IMR-90 (cell line): ENCODE measurements around the gene FOCAD. TPM values are rescaled to one million over a fixed set of nuclear protein-coding genes. Genes with fewer than 3 reads are reported as not detected.

Source experiments
- ATAC-seq: fragments of 200-7000 bp; cut with Tn5 transposase; 2 replicates; pipeline ENCODE4 v1.9.1; 2020; ENCODE audit warnings: low read depth, mild to moderate bottlenecking, moderate library complexity
- BruUV-seq: library from RNA; stranded (reverse); fragments of 400-500 nt; replicated peaks from 2 replicates; lab custom pipeline; 2021; lab: Mats Ljungman, UMichigan
- CTCF ChIA-PET: fragments of 300-600 bp; formaldehyde crosslinking; extraction: SDS; loops from one replicate; lab custom pipeline; 2021; ENCODE audit warnings: antibody characterized with exemption; lab: Yijun Ruan, JAX
- POLR2A ChIA-PET: fragments of 300-600 bp; sonication (Branson Sonifier 250); formaldehyde crosslinking; loops from one replicate; lab custom pipeline; 2022; ENCODE audit warnings: antibody characterized with exemption; ENCODE audit not compliant: unreplicated experiment; lab: Charles Lee
- DNase-seq: peaks from one replicate; pipeline ENCODE4 v3.0.0; 2013
- H2AFZ ChIP-seq: replicated peaks from 2 replicates; pipeline ENCODE3; 2013; ENCODE audit warnings: low read length, mild to moderate bottlenecking; ENCODE audit not compliant: poor library complexity
- H2AK5ac ChIP-seq: 2 replicates; pipeline ENCODE4 v1.6.1; 2013; ENCODE audit warnings: low read depth, low read length, inconsistent platforms
- H2AK9ac ChIP-seq: replicated peaks from 2 replicates; pipeline ENCODE3; 2013; ENCODE audit warnings: mild to moderate bottlenecking, low read depth, low read length, moderate library complexity; ENCODE audit not compliant: poor library complexity
- H2BK120ac ChIP-seq: 2 replicates; pipeline ENCODE4 v1.6.1; 2013; ENCODE audit warnings: low read depth, low read length, inconsistent platforms
- H2BK15ac ChIP-seq: 3 replicates; pipeline ENCODE4 v1.6.1; 2013; ENCODE audit warnings: low read depth, low read length, inconsistent platforms
- H2BK20ac ChIP-seq: 2 replicates; pipeline ENCODE4 v1.6.1; 2013; ENCODE audit warnings: low read depth, mild to moderate bottlenecking, inconsistent platforms, low read length, moderate library complexity
- H2BK5ac ChIP-seq: 2 replicates; pipeline ENCODE4 v1.6.1; 2013; ENCODE audit warnings: mild to moderate bottlenecking, low read depth, low read length, inconsistent platforms; ENCODE audit not compliant: poor library complexity, severe bottlenecking
- H3K14ac ChIP-seq: replicated peaks from 2 replicates; pipeline ENCODE4 v1.6.1; 2013; ENCODE audit warnings: low read depth, low read length, inconsistent platforms
- H3K18ac ChIP-seq: 2 replicates; pipeline ENCODE4 v1.6.1; 2013; ENCODE audit warnings: low read depth, low read length, control low read depth
- H3K23ac ChIP-seq: 2 replicates; pipeline ENCODE4 v1.6.1; 2013; ENCODE audit warnings: low read depth, low read length, inconsistent platforms
- H3K27ac ChIP-seq: 2 replicates; pipeline ENCODE4 v1.5.1; 2013; ENCODE audit warnings: mild to moderate bottlenecking, control low read depth, low read length; ENCODE audit not compliant: insufficient read depth
- H3K27me3 ChIP-seq: 2 replicates; pipeline ENCODE4 v1.6.1; 2013; ENCODE audit warnings: low read length; ENCODE audit not compliant: control insufficient read depth, insufficient read depth
- H3K36me3 ChIP-seq: 2 replicates; pipeline ENCODE4 v1.6.1; 2013; ENCODE audit warnings: low read length, mixed read lengths; ENCODE audit not compliant: control insufficient read depth, insufficient read depth
- H3K4ac ChIP-seq: 2 replicates; pipeline ENCODE4 v1.6.1; 2013; ENCODE audit warnings: low read depth, low read length, inconsistent platforms
- H3K4me1 ChIP-seq: 2 replicates; pipeline ENCODE4 v1.6.1; 2013; ENCODE audit warnings: low read length, mixed read lengths; ENCODE audit not compliant: control insufficient read depth, insufficient read depth
- H3K4me2 ChIP-seq: 2 replicates; pipeline ENCODE4 v1.6.1; 2013; ENCODE audit warnings: low read depth, mild to moderate bottlenecking, control low read depth, low read length, moderate library complexity
- H3K4me3 ChIP-seq: 2 replicates; pipeline ENCODE4 v1.5.1; 2013; ENCODE audit warnings: low read depth, mild to moderate bottlenecking, control low read depth, low read length, moderate library complexity; ENCODE audit not compliant: insufficient read depth
- H3K56ac ChIP-seq: 2 replicates; pipeline ENCODE4 v1.6.1; 2013; ENCODE audit warnings: low read length, inconsistent platforms; ENCODE audit not compliant: insufficient read depth; ENCODE audit errors: extremely low read depth
- H3K79me1 ChIP-seq, 2 experiments: 2 replicates each; pipeline ENCODE4 v1.6.1; 2013; ENCODE audit warnings: low read length in 2 of 2, inconsistent platforms in 1 of 2, low read depth in 1 of 2
- H3K9ac ChIP-seq: 2 replicates; pipeline ENCODE4 v1.6.1; 2013; ENCODE audit warnings: low read depth, low read length, control low read depth
- H3K9me1 ChIP-seq: 2 replicates; pipeline ENCODE4 v1.6.1; 2013; ENCODE audit warnings: low read length, inconsistent platforms; ENCODE audit not compliant: insufficient read depth
- H3K9me3 ChIP-seq: 2 replicates; pipeline ENCODE4 v1.6.1; 2013; ENCODE audit warnings: low read length; ENCODE audit not compliant: control insufficient read depth, insufficient read depth
- H4K20me1 ChIP-seq: 2 replicates; pipeline ENCODE4 v1.6.1; 2013; ENCODE audit warnings: low read length, inconsistent platforms; ENCODE audit not compliant: insufficient read depth
- H4K5ac ChIP-seq: 2 replicates; pipeline ENCODE4 v1.6.1; 2013; ENCODE audit warnings: mild to moderate bottlenecking, low read depth, low read length, control low read depth
- H4K8ac ChIP-seq, 2 experiments: 2 replicates each; pipeline ENCODE4 v1.6.1; 2013; ENCODE audit warnings: low read depth in 2 of 2, low read length in 2 of 2, control low read depth in 1 of 2, inconsistent platforms in 1 of 2
- H4K91ac ChIP-seq: 2 replicates; pipeline ENCODE4 v1.6.1; 2013; ENCODE audit warnings: low read depth, low read length, inconsistent platforms; ENCODE audit not compliant: insufficient read depth
- BHLHE40 ChIP-seq: fragments of 150-350 bp; IDR thresholded peaks from 2 replicates; pipeline ENCODE4 v1.6.1; 2016; ENCODE audit warnings: mild to moderate bottlenecking, low read depth, low read length
- CEBPB ChIP-seq: IDR thresholded peaks from 2 replicates; pipeline ENCODE4 v1.6.1; 2012; ENCODE audit warnings: low read depth, low read length, improper control_type of control experiment
- CHD1 ChIP-seq: IDR thresholded peaks from 2 replicates; pipeline ENCODE4 v1.6.1; 2012; ENCODE audit warnings: low read depth, low read length, improper control_type of control experiment
- FOS ChIP-seq: fragments of 150-350 bp; IDR thresholded peaks from 2 replicates; pipeline ENCODE4 v1.6.1; 2016; ENCODE audit warnings: low read depth, low read length
- MAFK ChIP-seq: IDR thresholded peaks from 2 replicates; pipeline ENCODE4 v1.6.1; 2012; ENCODE audit warnings: low read depth, low read length, improper control_type of control experiment
- MAZ ChIP-seq: IDR thresholded peaks from 2 replicates; pipeline ENCODE4 v1.6.1; 2012; ENCODE audit warnings: low read depth, mild to moderate bottlenecking, low read length, improper control_type of control experiment, moderate library complexity, borderline replicate concordance
- MXI1 ChIP-seq: IDR thresholded peaks from 2 replicates; pipeline ENCODE4 v1.6.1; 2012; ENCODE audit warnings: low read depth, mild to moderate bottlenecking, low read length, moderate library complexity, borderline replicate concordance
- NFE2L2 ChIP-seq: fragments of 150-350 bp; IDR thresholded peaks from 2 replicates; pipeline ENCODE4 v1.6.1; 2016; ENCODE audit warnings: low read depth, mild to moderate bottlenecking, low read length
- POLR2A ChIP-seq: IDR thresholded peaks from 2 replicates; pipeline ENCODE4 v1.6.1; 2012; ENCODE audit warnings: mild to moderate bottlenecking, low read depth, low read length
- RAD21 ChIP-seq: IDR thresholded peaks from 2 replicates; pipeline ENCODE4 v1.6.1; 2012; ENCODE audit warnings: low read length, improper control_type of control experiment
- RCOR1 ChIP-seq: IDR thresholded peaks from 2 replicates; pipeline ENCODE4 v1.6.1; 2012; ENCODE audit warnings: mild to moderate bottlenecking, low read length, improper control_type of control experiment; ENCODE audit not compliant: insufficient replicate concordance
- RFX5 ChIP-seq: IDR thresholded peaks from 2 replicates; pipeline ENCODE4 v1.8.0; 2012; ENCODE audit warnings: low read depth, mild to moderate bottlenecking, low read length, moderate library complexity
- WGBS, 2 experiments: methylation state at CpG; one replicate each; pipeline versions ENCODE4 v1.1.5 to v1.1.7; 2013; ENCODE audit warnings: missing lambda C conversion rate in 2 of 2; ENCODE audit not compliant: insufficient read length in 1 of 2; ENCODE audit errors: extremely low coverage in 2 of 2; 5-methylcytosine and 5-hydroxymethylcytosine counted together
- dilution Hi-C: fragments of 300-500 bp; cut with HindIII; formaldehyde crosslinking; loops from one replicate; pipeline ENCODE4 v1.14.3; 2018; ENCODE audit warnings: low sequenced_read_pairs; ENCODE audit not compliant: unreplicated experiment
- in situ Hi-C: fragments of 300-500 bp; cut with MboI; formaldehyde crosslinking; loops from 3 replicates; pipeline ENCODE4 v1.14.3; 2019; ENCODE audit warnings: low sequenced_read_pairs, inconsistent platforms, mixed read lengths
- intact Hi-C: fragments of 100-400 bp; cut with micrococcal nuclease; formaldehyde crosslinking; loops from 2 replicates; pipeline ENCODE4 v1.10.0; 2022
- polyA plus RNA-seq, 3 experiments: library from polyadenylated mRNA; depleted of rRNA; stranded (reverse); fragments of >200 nt; gene quantifications; 2 replicates each; pipeline ENCODE4 v1.2.3, GENCODE V29; 2012; ENCODE audit warnings: low replicate concordance in 1 of 3
- total RNA-seq: library from RNA; depleted of rRNA; stranded (reverse); fragments of >200 nt; gene quantifications from 2 replicates; pipeline ENCODE4 v1.2.3, GENCODE V29; 2012
- TF ChIP-seq, protein P1 (sequence below): fragments of 150-350 bp; IDR thresholded peaks from 2 replicates; pipeline ENCODE4 v1.6.1; 2016; ENCODE audit warnings: low read depth, mild to moderate bottlenecking, low read length, moderate library complexity, borderline replicate concordance
- TF ChIP-seq, protein P2 (sequence below): conservative IDR thresholded peaks from 2 replicates; pipeline ENCODE4 v1.5.1; 2012; ENCODE audit warnings: mild to moderate bottlenecking, low read depth, low read length, improper control_type of control experiment
- TF ChIP-seq, protein P3 (sequence below): fragments of 150-350 bp; IDR thresholded peaks from 2 replicates; pipeline ENCODE4 v1.6.1; 2017; ENCODE audit warnings: mild to moderate bottlenecking, antibody characterized with exemption, low read length, low read depth

The FOCAD gene
- total and polyA plus RNA-seq, 2 of the 4 experiments (the other 2 are of a cell fraction) = 28.8 to 91.2 TPM

DNA sequence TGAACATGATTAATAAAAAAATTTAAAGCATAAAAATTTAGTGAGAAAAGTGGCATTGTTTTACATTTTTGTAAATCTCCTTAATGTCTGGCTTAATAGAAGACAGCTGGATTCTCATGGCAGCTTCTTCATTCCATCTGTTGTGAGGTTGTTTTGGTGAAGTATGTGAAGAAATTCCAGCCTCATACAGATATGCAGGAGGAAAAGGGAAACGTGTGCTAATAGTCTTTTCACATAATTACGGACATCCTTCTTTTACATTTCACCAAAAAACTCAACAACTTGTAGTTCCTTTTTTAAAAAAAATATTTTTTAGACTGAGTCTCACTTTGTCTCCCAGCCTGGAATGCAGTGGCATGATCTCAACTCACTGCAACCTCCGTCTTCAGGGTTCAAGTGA lies 300.4 kb downstream of the FOCAD start:
- CTCF ChIA-PET = interaction anchor here (1.4 kb wide), 1 partner anchor 126 kb away, joined by 4 read pairs; no protein-coding TSS in a partner anchor

More for the DNA sequence above, 300.4 kb downstream of the FOCAD start:
- no peak overlapping the region for H2AFZ ChIP-seq
- no TSS peak for BruUV-seq
- H3K27me3 ChIP-seq = no peaks in the 10 kb centered on the region
- no peak overlapping the region for H4K5ac ChIP-seq
- intact Hi-C loops = loop anchor here (5.0 kb wide), 2 partner anchors 362 to 417 kb away; partner anchors contain the start of gene MLLT3
- H3K79me1 ChIP-seq = 0 out of 4 replicates have a peak, but pooled peaks cover 0 to 3% of the 10 kb centered on the region in 2 experiments
- POLR2A ChIA-PET = no interaction called here
- no peak overlapping the region for H2BK20ac ChIP-seq
- H3K9me3 ChIP-seq = no peaks in the 10 kb centered on the region
- ATAC-seq = no peak
- H3K4me2 ChIP-seq = no peak overlapping the region; the same call in 1 of the 2 replicates
- H3K23ac ChIP-seq = no peak overlapping the region
- peak overlapping the region; percentile 57; the same call in 1 of the 2 replicates for H3K27ac ChIP-seq
- 100% methylated on average over 1 of the region's 3 CpGs; no CpG with 5 or more reads in 1 of the 2 experiments for WGBS, 2 experiments
- H3K4me1 ChIP-seq = peaks cover 20% of the 10 kb centered on the region
- H3K9ac ChIP-seq = no peak overlapping the region
- no peak overlapping the region for H2BK15ac ChIP-seq
- no peak overlapping the region for H2BK120ac ChIP-seq
- no peak overlapping the region for H2BK5ac ChIP-seq
- peaks cover 4% of the 10 kb centered on the region for H4K20me1 ChIP-seq
- peak overlapping the region in 1 of 2 experiments; percentile 24; a peak in 1 of 4 replicates for H4K8ac ChIP-seq
- no peak overlapping the region for H3K4ac ChIP-seq
- in situ Hi-C loops = no loop called here
- no peaks in the 10 kb centered on the region for H3K36me3 ChIP-seq
- no peak overlapping the region; the same call in 1 of the 2 replicates for H4K91ac ChIP-seq
- dilution Hi-C loops = no loop called here
- H3K18ac ChIP-seq = peak overlapping the region; percentile 53; the same call in 1 of the 2 replicates
- TF ChIP-seq BHLHE40 (no peak), NFE2L2 (no peak), MXI1 (no peak), POLR2A (no peak), RCOR1 (no peak), MAZ (no peak), MAFK (no peak), CEBPB (no peak), RAD21 (no peak), FOS (no peak), RFX5 (no peak), CHD1 (no peak)
- TF ChIP-seq, protein P1, sequence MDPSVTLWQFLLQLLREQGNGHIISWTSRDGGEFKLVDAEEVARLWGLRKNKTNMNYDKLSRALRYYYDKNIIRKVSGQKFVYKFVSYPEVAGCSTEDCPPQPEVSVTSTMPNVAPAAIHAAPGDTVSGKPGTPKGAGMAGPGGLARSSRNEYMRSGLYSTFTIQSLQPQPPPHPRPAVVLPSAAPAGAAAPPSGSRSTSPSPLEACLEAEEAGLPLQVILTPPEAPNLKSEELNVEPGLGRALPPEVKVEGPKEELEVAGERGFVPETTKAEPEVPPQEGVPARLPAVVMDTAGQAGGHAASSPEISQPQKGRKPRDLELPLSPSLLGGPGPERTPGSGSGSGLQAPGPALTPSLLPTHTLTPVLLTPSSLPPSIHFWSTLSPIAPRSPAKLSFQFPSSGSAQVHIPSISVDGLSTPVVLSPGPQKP = no peak
- TF ChIP-seq, protein P2, sequence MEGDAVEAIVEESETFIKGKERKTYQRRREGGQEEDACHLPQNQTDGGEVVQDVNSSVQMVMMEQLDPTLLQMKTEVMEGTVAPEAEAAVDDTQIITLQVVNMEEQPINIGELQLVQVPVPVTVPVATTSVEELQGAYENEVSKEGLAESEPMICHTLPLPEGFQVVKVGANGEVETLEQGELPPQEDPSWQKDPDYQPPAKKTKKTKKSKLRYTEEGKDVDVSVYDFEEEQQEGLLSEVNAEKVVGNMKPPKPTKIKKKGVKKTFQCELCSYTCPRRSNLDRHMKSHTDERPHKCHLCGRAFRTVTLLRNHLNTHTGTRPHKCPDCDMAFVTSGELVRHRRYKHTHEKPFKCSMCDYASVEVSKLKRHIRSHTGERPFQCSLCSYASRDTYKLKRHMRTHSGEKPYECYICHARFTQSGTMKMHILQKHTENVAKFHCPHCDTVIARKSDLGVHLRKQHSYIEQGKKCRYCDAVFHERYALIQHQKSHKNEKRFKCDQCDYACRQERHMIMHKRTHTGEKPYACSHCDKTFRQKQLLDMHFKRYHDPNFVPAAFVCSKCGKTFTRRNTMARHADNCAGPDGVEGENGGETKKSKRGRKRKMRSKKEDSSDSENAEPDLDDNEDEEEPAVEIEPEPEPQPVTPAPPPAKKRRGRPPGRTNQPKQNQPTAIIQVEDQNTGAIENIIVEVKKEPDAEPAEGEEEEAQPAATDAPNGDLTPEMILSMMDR = no peak
- TF ChIP-seq, protein P3, sequence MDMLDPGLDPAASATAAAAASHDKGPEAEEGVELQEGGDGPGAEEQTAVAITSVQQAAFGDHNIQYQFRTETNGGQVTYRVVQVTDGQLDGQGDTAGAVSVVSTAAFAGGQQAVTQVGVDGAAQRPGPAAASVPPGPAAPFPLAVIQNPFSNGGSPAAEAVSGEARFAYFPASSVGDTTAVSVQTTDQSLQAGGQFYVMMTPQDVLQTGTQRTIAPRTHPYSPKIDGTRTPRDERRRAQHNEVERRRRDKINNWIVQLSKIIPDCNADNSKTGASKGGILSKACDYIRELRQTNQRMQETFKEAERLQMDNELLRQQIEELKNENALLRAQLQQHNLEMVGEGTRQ = no peak
- no peak overlapping the region for H2AK9ac ChIP-seq
- no peak overlapping the region for H2AK5ac ChIP-seq
- no peak overlapping the region for H3K14ac ChIP-seq
- H3K9me1 ChIP-seq = 0 out of 2 replicates have a peak, but pooled peaks cover 2% of the 10 kb centered on the region
- peak; percentile 41 for DNase-seq
- H3K4me3 ChIP-seq = no peak overlapping the region
- H3K56ac ChIP-seq = no peak overlapping the region
